Panc1 (cell line): ENCODE data around the gene SERPINB2.

Experiments used
- CTCF ChIP-seq: fragments of 450-650 bp; IDR thresholded peaks from 2 replicates; pipeline ENCODE4 v1.5.1; 2017; ENCODE audit warnings: mild to moderate bottlenecking
- REST ChIP-seq, 2 experiments: IDR thresholded peaks; 2 replicates each; pipeline ENCODE4 v1.6.1; 2011 to 2012; ENCODE audit warnings: low read depth in 2 of 2, control low read depth in 1 of 2, low read length in 1 of 2, mild to moderate bottlenecking in 1 of 2, moderate library complexity in 1 of 2; ENCODE audit not compliant: insufficient read depth in 1 of 2
- SIN3A ChIP-seq: IDR thresholded peaks from 2 replicates; pipeline ENCODE4 v1.6.1; 2012; ENCODE audit warnings: low read depth, mild to moderate bottlenecking, low read length, moderate library complexity, borderline replicate concordance; ENCODE audit not compliant: insufficient read depth

GRCh38 chr18:63871836-63872235, 15.7 kb upstream of the SERPINB2 start:
- TF ChIP-seq REST (IDR thresholded peaks at IDR 0.05; ENCODE audit: insufficient read depth in 1 of 2, low read depth in 2 of 2, low read length in 1 of 2) (no peak), CTCF (no peak), SIN3A (no peak)
